H1 (cell line): ENCODE measurements around the gene CASP12.
A peak's percentile ranks its signal among the peaks of the same experiment; 100 is the strongest.

Source experiments
- CEBPB ChIP-seq: IDR thresholded peaks from 2 replicates; pipeline ENCODE4 v1.6.1; 2012; ENCODE audit warnings: low read depth, low read length
- CHD7 ChIP-seq: fragments of 300-600 bp; sonication (generic); IDR thresholded peaks from 2 replicates; pipeline ENCODE4 v1.7.1; 2012; ENCODE audit warnings: low read length, moderate library complexity, mild to moderate bottlenecking, inconsistent platforms; ENCODE audit not compliant: insufficient replicate concordance
- CTCF ChIP-seq, 3 experiments: IDR thresholded peaks; 1 replicate in 2 of 3; 2 replicates in 1 of 3; pipeline versions ENCODE4 v1.5.1 to v1.6.1; 2011; ENCODE audit warnings: low read length in 3 of 3, mild to moderate bottlenecking in 3 of 3, inconsistent platforms in 2 of 3, low read depth in 1 of 3, moderate library complexity in 1 of 3; ENCODE audit not compliant: insufficient read depth in 1 of 3; ENCODE audit errors: control extremely low read depth in 1 of 3
- HDAC2 ChIP-seq, 2 experiments: fragments of 300-600 bp in 1 of 2; sonication (generic) in 1 of 2; IDR thresholded peaks; 2 replicates each; pipeline ENCODE4 v1.6.1; 2011 to 2012; ENCODE audit warnings: low read depth in 2 of 2, low read length in 2 of 2, mild to moderate bottlenecking in 2 of 2, moderate library complexity in 2 of 2, borderline replicate concordance in 1 of 2, inconsistent platforms in 1 of 2
- PHF8 ChIP-seq: fragments of 200-600 bp; sonication (generic); conservative IDR thresholded peaks from 2 replicates; pipeline ENCODE4 v1.7.1; 2012; ENCODE audit warnings: low read depth, mild to moderate bottlenecking, inconsistent platforms, low read length, moderate library complexity
- POLR2A ChIP-seq, 2 experiments: IDR thresholded peaks; 1 replicate in 1 of 2; 2 replicates in 1 of 2; pipeline ENCODE4 v1.6.1; 2011; ENCODE audit warnings: low read depth in 2 of 2, low read length in 2 of 2, mild to moderate bottlenecking in 2 of 2; ENCODE audit errors: control extremely low read depth in 1 of 2
- RAD21 ChIP-seq, 2 experiments: IDR thresholded peaks in 1 of 2; conservative IDR thresholded peaks in 1 of 2; 2 replicates each; pipeline ENCODE4 v1.6.1; 2011; ENCODE audit warnings: low read depth in 2 of 2, low read length in 2 of 2, improper control_type of control experiment in 1 of 2, inconsistent platforms in 1 of 2, mild to moderate bottlenecking in 1 of 2, moderate library complexity in 1 of 2
- RBBP5 ChIP-seq: IDR thresholded peaks from 2 replicates; pipeline ENCODE4 v1.7.1; 2012; ENCODE audit warnings: low read depth, mild to moderate bottlenecking, inconsistent platforms, low read length, moderate library complexity, borderline replicate concordance
- TCF12 ChIP-seq: IDR thresholded peaks from 2 replicates; pipeline ENCODE4 v1.6.1; 2011; ENCODE audit warnings: low read depth, mild to moderate bottlenecking, low read length
- ZNF274 ChIP-seq: IDR thresholded peaks from 2 replicates; pipeline ENCODE4 v1.7.0; 2012; ENCODE audit warnings: low read length, borderline replicate concordance; ENCODE audit errors: extremely low read depth

GRCh38 chr11:104905271-104905670 lies 7.0 kb upstream of the CASP12 start:
- TF ChIP-seq CHD7 (no peak), CTCF (IDR thresholded peaks at IDR 0.05; ENCODE audit: control extremely low read depth in 1 of 3, insufficient read depth in 1 of 3, low read depth in 1 of 3, low read length in 3 of 3) (peak in 2 of 3 experiments; percentile 15 to 47; a peak in 2 of 4 replicates), HDAC2 (IDR thresholded peaks at IDR 0.05; ENCODE audit: borderline replicate concordance in 1 of 2, low read depth in 2 of 2, low read length in 2 of 2) (no peak), POLR2A (IDR thresholded peaks at IDR 0.05; ENCODE audit: control extremely low read depth in 1 of 2, low read depth in 2 of 2, low read length in 2 of 2) (no peak), TCF12 (no peak), ZNF274 (no peak), CEBPB (no peak), RBBP5 (no peak), RAD21 (IDR thresholded peaks at IDR 0.05 in 1 of 2, conservative IDR thresholded peaks at IDR 0.05 in 1 of 2; ENCODE audit: low read depth in 2 of 2, low read length in 2 of 2) (peak; percentile 31 to 40; a peak in 3 of 4 replicates), PHF8 (no peak)
